DND-41 (cell line): ENCODE measurements around the gene CAPN3.

Source experiments
- ATAC-seq: fragments of 200-7000 bp; cut with Tn5 transposase; 3 replicates; pipeline ENCODE4 v1.9.1; 2021; ENCODE audit warnings: low read depth; ENCODE audit not compliant: insufficient read depth
- DNase-seq: peaks from one replicate; pipeline ENCODE4 v3.0.0-alpha.2; 2020
- H2AFZ ChIP-seq: 2 replicates; pipeline ENCODE4 v1.6.0; 2012; ENCODE audit warnings: low read depth, low read length
- H3K27ac ChIP-seq: 2 replicates; pipeline ENCODE4 v1.5.1; 2012; ENCODE audit warnings: low read length, inconsistent platforms
- H3K27me3 ChIP-seq: fragments of 200-600 bp; sonication (generic); 2 replicates; pipeline ENCODE4 v1.6.0; 2012; ENCODE audit warnings: low read length, mild to moderate bottlenecking, inconsistent platforms; ENCODE audit not compliant: insufficient read depth, poor library complexity
- H3K36me3 ChIP-seq: 2 replicates; pipeline ENCODE4 v1.5.1; 2012; ENCODE audit warnings: low read length, inconsistent platforms; ENCODE audit not compliant: insufficient read depth
- H3K4me1 ChIP-seq: 2 replicates; pipeline ENCODE4 v1.5.1; 2012; ENCODE audit warnings: mild to moderate bottlenecking, low read length; ENCODE audit not compliant: insufficient read depth
- H3K4me2 ChIP-seq: 2 replicates; pipeline ENCODE4 v1.6.0; 2012; ENCODE audit warnings: mild to moderate bottlenecking, moderate library complexity, low read length, inconsistent platforms; ENCODE audit not compliant: insufficient read depth
- H3K4me3 ChIP-seq, 2 experiments: fragments of 200-600 bp in 1 of 2; shearing (Covaris generic) in 1 of 2; 2 replicates each; pipeline ENCODE4 v1.5.1; 2012 to 2016; ENCODE audit warnings: inconsistent platforms in 2 of 2, low read length in 2 of 2, mild to moderate bottlenecking in 2 of 2, low read depth in 1 of 2, moderate library complexity in 1 of 2
- H3K79me2 ChIP-seq: 2 replicates; pipeline ENCODE4 v1.6.0; 2012; ENCODE audit warnings: low read length, inconsistent platforms; ENCODE audit not compliant: insufficient read depth
- H3K9ac ChIP-seq: 2 replicates; pipeline ENCODE4 v1.6.0; 2012; ENCODE audit warnings: low read depth, mild to moderate bottlenecking, inconsistent platforms, low read length, moderate library complexity
- H3K9me3 ChIP-seq: 2 replicates; pipeline ENCODE4 v1.5.1; 2012; ENCODE audit warnings: low read length, moderate library complexity, mild to moderate bottlenecking, inconsistent platforms; ENCODE audit not compliant: insufficient read depth, severe bottlenecking
- H4K20me1 ChIP-seq: 2 replicates; pipeline ENCODE4 v1.6.0; 2012; ENCODE audit warnings: low read length; ENCODE audit not compliant: insufficient read depth
- EZH2 ChIP-seq: IDR thresholded peaks from 3 replicates; pipeline ENCODE4 v1.6.1; 2012; ENCODE audit warnings: borderline replicate concordance, low read depth, mild to moderate bottlenecking, moderate library complexity, low read length, inconsistent platforms; ENCODE audit not compliant: severe bottlenecking
- TF ChIP-seq, protein P1 (sequence below): IDR thresholded peaks from 2 replicates; pipeline ENCODE4 v1.5.1; 2012; ENCODE audit warnings: borderline replicate concordance, low read length, moderate library complexity, mild to moderate bottlenecking; ENCODE audit not compliant: poor library complexity, severe bottlenecking; ENCODE audit errors: extremely low read depth

CAPN3 gene

DNA sequence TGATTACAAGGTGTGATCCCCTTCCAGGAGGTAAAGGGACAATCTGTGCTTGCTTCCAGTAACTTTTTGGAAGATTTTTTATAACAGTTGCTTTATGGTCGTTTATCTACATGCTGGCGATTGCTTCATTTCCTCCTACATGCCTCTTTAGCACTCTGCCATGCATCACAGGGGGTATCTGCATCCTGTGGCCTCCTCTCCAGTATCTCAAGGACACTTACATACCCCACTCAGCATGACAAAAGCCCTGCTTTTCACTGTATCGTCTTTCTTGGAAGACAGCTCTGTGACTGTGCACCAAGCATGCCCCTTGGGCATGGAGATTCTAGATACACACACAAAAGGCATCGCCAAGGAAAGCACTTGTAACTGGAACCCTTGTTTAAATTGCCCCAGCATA, 25.3 kb downstream of the CAPN3 start:
- no peaks in the 10 kb centered on the region for H4K20me1 ChIP-seq
- no peak for DNase-seq
- no peaks in the 10 kb centered on the region for H3K27me3 ChIP-seq
- no peak overlapping the region for H3K4me3 ChIP-seq
- no peaks in the 10 kb centered on the region for H3K79me2 ChIP-seq
- no peak overlapping the region for H3K9ac ChIP-seq
- no peaks in the 10 kb centered on the region for H3K36me3 ChIP-seq
- no peak for ATAC-seq
- no peaks in the 10 kb centered on the region for H3K4me1 ChIP-seq
- H2AFZ ChIP-seq, result no peak overlapping the region
- no peak for TF ChIP-seq EZH2
- TF ChIP-seq, protein P1, sequence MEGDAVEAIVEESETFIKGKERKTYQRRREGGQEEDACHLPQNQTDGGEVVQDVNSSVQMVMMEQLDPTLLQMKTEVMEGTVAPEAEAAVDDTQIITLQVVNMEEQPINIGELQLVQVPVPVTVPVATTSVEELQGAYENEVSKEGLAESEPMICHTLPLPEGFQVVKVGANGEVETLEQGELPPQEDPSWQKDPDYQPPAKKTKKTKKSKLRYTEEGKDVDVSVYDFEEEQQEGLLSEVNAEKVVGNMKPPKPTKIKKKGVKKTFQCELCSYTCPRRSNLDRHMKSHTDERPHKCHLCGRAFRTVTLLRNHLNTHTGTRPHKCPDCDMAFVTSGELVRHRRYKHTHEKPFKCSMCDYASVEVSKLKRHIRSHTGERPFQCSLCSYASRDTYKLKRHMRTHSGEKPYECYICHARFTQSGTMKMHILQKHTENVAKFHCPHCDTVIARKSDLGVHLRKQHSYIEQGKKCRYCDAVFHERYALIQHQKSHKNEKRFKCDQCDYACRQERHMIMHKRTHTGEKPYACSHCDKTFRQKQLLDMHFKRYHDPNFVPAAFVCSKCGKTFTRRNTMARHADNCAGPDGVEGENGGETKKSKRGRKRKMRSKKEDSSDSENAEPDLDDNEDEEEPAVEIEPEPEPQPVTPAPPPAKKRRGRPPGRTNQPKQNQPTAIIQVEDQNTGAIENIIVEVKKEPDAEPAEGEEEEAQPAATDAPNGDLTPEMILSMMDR, result no peak
- H3K9me3 ChIP-seq, result no peaks in the 10 kb centered on the region
- no peak overlapping the region for H3K4me2 ChIP-seq
- no peak overlapping the region for H3K27ac ChIP-seq

DNA sequence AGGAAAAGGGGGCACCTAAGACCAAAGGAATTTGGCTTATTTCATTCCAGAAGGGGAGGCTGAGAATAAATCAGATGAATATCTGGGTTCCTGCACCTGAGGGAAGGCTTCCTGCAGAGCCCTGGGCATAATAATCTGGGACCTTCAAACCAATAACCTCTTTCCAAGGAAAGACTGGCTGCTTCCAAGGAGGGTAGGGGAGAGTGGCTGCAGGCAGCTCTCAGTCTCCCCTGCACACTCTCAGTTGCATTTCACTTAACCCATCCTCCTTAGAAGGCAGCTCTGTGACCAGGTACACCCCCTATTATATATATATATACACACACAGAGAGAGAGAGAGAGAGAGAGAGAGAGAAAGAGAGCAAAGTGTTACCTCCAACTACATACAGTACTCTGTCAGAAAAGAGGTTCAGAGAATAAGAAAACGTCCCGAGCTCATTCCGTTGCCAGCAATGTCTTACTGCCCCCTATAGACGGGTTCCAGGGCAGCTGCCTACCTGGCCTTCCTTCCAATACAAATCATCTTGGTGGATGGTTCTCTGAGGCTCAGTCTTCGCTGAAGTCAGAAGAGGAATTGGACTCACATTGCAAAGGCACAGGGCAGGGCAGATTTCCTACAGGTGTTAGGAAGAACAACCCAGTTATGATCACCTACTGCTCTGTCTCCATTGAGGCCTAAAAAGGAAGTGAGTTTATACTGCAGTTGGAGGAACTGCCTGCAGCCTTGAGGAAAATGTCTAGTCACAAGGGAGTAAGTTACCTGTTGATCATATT, 26.1 kb downstream of the CAPN3 start:
- Histone ChIP-seq H3K4me3 (no peak overlapping the region), H3K4me2 (no peak overlapping the region), H3K36me3 (no peaks in the 10 kb centered on the region), H4K20me1 (no peaks in the 10 kb centered on the region), H3K9me3 (no peaks in the 10 kb centered on the region), H3K9ac (no peak overlapping the region), H3K4me1 (no peaks in the 10 kb centered on the region), H3K27me3 (no peaks in the 10 kb centered on the region), H3K27ac (no peak overlapping the region), H2AFZ (peak overlapping the region; percentile 59), H3K79me2 (no peaks in the 10 kb centered on the region)
- ATAC-seq (peak; percentile 60; the same call in 2 of the 3 replicates), DNase-seq (peak; percentile 28)
- TF ChIP-seq, protein P1, result peak; percentile 71
- TF ChIP-seq EZH2, result no peak

DNA sequence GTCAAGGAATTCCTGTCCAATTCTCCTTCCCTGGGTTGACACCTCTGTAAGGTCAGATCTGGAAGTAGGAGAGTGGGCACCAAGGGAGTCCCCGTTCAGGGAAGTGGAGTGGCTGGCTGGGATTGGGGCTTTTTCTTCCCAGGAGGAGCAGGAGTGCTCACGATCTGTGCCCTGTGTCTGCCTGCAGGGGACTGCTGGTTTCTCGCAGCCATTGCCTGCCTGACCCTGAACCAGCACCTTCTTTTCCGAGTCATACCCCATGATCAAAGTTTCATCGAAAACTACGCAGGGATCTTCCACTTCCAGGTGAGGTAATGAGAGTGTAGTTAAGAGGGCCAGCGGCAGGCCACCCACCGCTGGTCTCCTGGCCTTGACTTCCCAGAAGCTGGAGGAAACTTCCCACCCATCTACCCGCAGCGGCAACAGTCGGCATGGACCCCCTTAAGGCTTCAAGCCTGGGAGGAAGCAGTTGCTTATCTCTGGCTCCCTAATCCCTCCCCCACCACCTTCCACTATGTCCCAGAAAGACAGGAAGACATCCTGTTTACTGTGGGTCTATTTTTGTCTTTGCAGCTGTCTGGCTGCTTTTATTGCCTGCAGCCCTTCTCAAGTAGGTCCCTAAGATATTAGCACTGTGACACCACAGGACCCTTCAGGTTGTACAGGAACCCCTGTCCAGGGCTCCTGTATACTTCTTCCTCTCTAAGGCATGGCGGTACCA, 26.8 kb downstream of the CAPN3 start:
- Histone ChIP-seq H3K4me1 (no peaks in the 10 kb centered on the region), H4K20me1 (no peaks in the 10 kb centered on the region), H3K79me2 (no peaks in the 10 kb centered on the region), H3K36me3 (no peaks in the 10 kb centered on the region), H3K9ac (no peak overlapping the region), H2AFZ (peak overlapping the region; percentile 59; the same call in 1 of the 2 replicates), H3K27me3 (no peaks in the 10 kb centered on the region), H3K4me3 (no peak overlapping the region), H3K9me3 (no peaks in the 10 kb centered on the region), H3K27ac (no peak overlapping the region), H3K4me2 (no peak overlapping the region)
- ATAC-seq (no peak), DNase-seq (no peak)
- TF ChIP-seq, protein P1, result no peak
- TF ChIP-seq EZH2, result no peak
